Osteocyte (in vitro differentiated cells): Measurements from ENCODE around the gene TBKBP1. TPM values are rescaled to one million over a fixed set of nuclear protein-coding genes. Genes with fewer than 3 reads are reported as not detected.
"Not testable (repeated sequence)": the region's sequence is repeated elsewhere in the genome, so short reads cannot be mapped to it uniquely, and the experiment has no call there.

Experiments used
- DNase-seq: peaks from one replicate; pipeline ENCODE4 v3.0.0; 2021; ENCODE audit warnings: mixed read lengths; ENCODE audit not compliant: unreplicated experiment; ENCODE audit errors: extremely low spot score
- H3K27ac Mint-ChIP-seq: one replicate; pipeline ENCODE4 v1.8.0; 2021; ENCODE audit warnings: mild to moderate bottlenecking, mixed read lengths; ENCODE audit not compliant: unreplicated experiment
- H3K27me3 Mint-ChIP-seq: one replicate; pipeline ENCODE4 v1.8.0; 2021; ENCODE audit warnings: mixed read lengths; ENCODE audit not compliant: unreplicated experiment
- H3K36me3 Mint-ChIP-seq: one replicate; pipeline ENCODE4 v1.8.0; 2021; ENCODE audit warnings: mixed read lengths; ENCODE audit not compliant: unreplicated experiment
- H3K4me1 Mint-ChIP-seq: one replicate; pipeline ENCODE4 v1.8.0; 2021; ENCODE audit warnings: mixed read lengths; ENCODE audit not compliant: unreplicated experiment
- H3K4me3 Mint-ChIP-seq: one replicate; pipeline ENCODE4 v1.8.0; 2021; ENCODE audit warnings: mild to moderate bottlenecking, moderate library complexity, mixed read lengths; ENCODE audit not compliant: unreplicated experiment
- H3K9me3 Mint-ChIP-seq: one replicate; pipeline ENCODE4 v1.8.0; 2021; ENCODE audit warnings: mixed read lengths; ENCODE audit not compliant: unreplicated experiment
- CTCF ChIP-seq: fragments of 200-600 bp; sonication (generic); IDR thresholded peaks from 2 replicates; pipeline ENCODE4 v1.5.0; 2021; ENCODE audit warnings: antibody characterized with exemption, mild to moderate bottlenecking, moderate library complexity
- total RNA-seq: library from RNA; stranded (reverse); gene quantifications from 2 replicates; pipeline ENCODE4 v1.2.1, GENCODE V29; 2021

The TBKBP1 gene
- total RNA-seq, 1 donor from 2014 or later: 16.5 TPM

- Mint-ChIP-seq H3K27me3 (no peaks in the 10 kb centered on the region), H3K4me1 (no peaks in the 10 kb centered on the region), H3K36me3 (peaks cover 69% of the 10 kb centered on the region), H3K27ac (no peak overlapping the region), H3K4me3 (no peak overlapping the region), H3K9me3 (no peaks in the 10 kb centered on the region)
- TF ChIP-seq CTCF: no peak
- no peak for DNase-seq
These were observed 15.8 kb upstream of the TBKBP1 start for GRCh38 chr17:47678196-47678595.

GRCh38 chr17:47682138-47682537 is 11.8 kb upstream of the TBKBP1 start:
- no peak overlapping the region for H3K4me3 Mint-ChIP-seq
- no peaks in the 10 kb centered on the region for H3K27me3 Mint-ChIP-seq
- H3K36me3 Mint-ChIP-seq: peaks cover 62% of the 10 kb centered on the region
- no peak for TF ChIP-seq CTCF
- H3K9me3 Mint-ChIP-seq: no peaks in the 10 kb centered on the region
- H3K4me1 Mint-ChIP-seq: no peaks in the 10 kb centered on the region
- no peak overlapping the region for H3K27ac Mint-ChIP-seq
- DNase-seq: no peak

- not testable (repeated sequence) for H3K4me3 Mint-ChIP-seq, DNase-seq, H3K27me3 Mint-ChIP-seq, H3K4me1 Mint-ChIP-seq, H3K9me3 Mint-ChIP-seq, H3K27ac Mint-ChIP-seq
- H3K36me3 Mint-ChIP-seq: peaks cover 57% of the 10 kb centered on the region
These were observed 11.2 kb upstream of the TBKBP1 start for GRCh38 chr17:47682727-47683126.

- DNase-seq: no peak
- Mint-ChIP-seq H3K4me1 (no peaks in the 10 kb centered on the region), H3K9me3 (no peaks in the 10 kb centered on the region), H3K27me3 (no peaks in the 10 kb centered on the region), H3K27ac (no peak overlapping the region), H3K4me3 (no peak overlapping the region), H3K36me3 (peaks cover 48% of the 10 kb centered on the region)
- TF ChIP-seq CTCF: no peak
These were observed 9.9 kb upstream of the TBKBP1 start for GRCh38 chr17:47684025-47684424.

GRCh38 chr17:47684535-47685193 is 9.3 kb upstream of the TBKBP1 start:
- Mint-ChIP-seq H3K9me3 (no peaks in the 10 kb centered on the region), H3K4me3 (no peak overlapping the region), H3K27ac (no peak overlapping the region), H3K36me3 (peaks cover 48% of the 10 kb centered on the region), H3K27me3 (no peaks in the 10 kb centered on the region), H3K4me1 (no peaks in the 10 kb centered on the region)
- no peak for TF ChIP-seq CTCF
- DNase-seq: no peak
